Right lobe of liver (tissue), 6 donors: ENCODE data around the gene MRPL47. TPM values are rescaled to one million over a fixed set of nuclear protein-coding genes. Genes with fewer than 3 reads are reported as not detected.

Experiments used
- ATAC-seq, 4 donors: fragments of 200-7000 bp; cut with Tn5 transposase; one replicate each; pipeline ENCODE4 v1.9.1; 2020; ENCODE audit warnings: mild to moderate bottlenecking in 4 of 4, moderate library complexity in 4 of 4
- DNase-seq, 3 donors: peaks; one replicate each; pipeline ENCODE4 v3.0.0-alpha.2; 2020
- H3K27ac ChIP-seq, 3 donors: fragments of 200-600 bp; one replicate each; pipeline ENCODE4 v1.8.0; 2022
- H3K27me3 ChIP-seq, 2 donors: fragments of 200-600 bp; one replicate each; pipeline ENCODE4 v1.8.0; 2022
- H3K36me3 ChIP-seq, 4 donors: fragments of 200-600 bp; sonication (generic) in 1 of 4; one replicate each; pipeline versions ENCODE4 v1.5.1 to v1.8.0; 2017 to 2022; ENCODE audit warnings: control low read depth in 1 of 4
- H3K4me1 ChIP-seq, 4 donors: fragments of 200-600 bp; sonication (generic) in 1 of 4; one replicate each; pipeline versions ENCODE4 v1.5.1 to v1.8.0; 2017 to 2022; ENCODE audit warnings: control low read depth in 1 of 4
- H3K4me3 ChIP-seq, 3 donors: fragments of 200-600 bp; one replicate each; pipeline ENCODE4 v1.8.0; 2022
- H3K9me3 ChIP-seq, 4 donors: fragments of 200-600 bp; sonication (generic) in 1 of 4; one replicate each; pipeline versions ENCODE4 v1.5.1 to v1.8.0; 2017 to 2022; ENCODE audit warnings: control low read depth in 1 of 4
- CTCF ChIP-seq, 4 donors: fragments of 200-600 bp in 3 of 4; fragments of 450-650 bp in 1 of 4; IDR thresholded peaks; one replicate each; pipeline versions ENCODE4 v1.5.1 to v1.8.0; 2016 to 2022; ENCODE audit warnings: antibody characterized with exemption in 4 of 4, mild to moderate bottlenecking in 2 of 4
- POLR2A ChIP-seq: fragments of 450-650 bp; IDR thresholded peaks from one replicate; pipeline ENCODE4 v1.6.1; 2017; ENCODE audit warnings: antibody characterized with exemption, mild to moderate bottlenecking
- WGBS: methylation state at CpG from one replicate; pipeline ENCODE4 v1.1.6; 2018; ENCODE audit warnings: low coverage, low lambda C conversion rate; ENCODE audit not compliant: insufficient coverage; ENCODE audit errors: missing lambda C conversion rate; 5-methylcytosine and 5-hydroxymethylcytosine counted together
- intact Hi-C, 2 donors: fragments of 100-400 bp; cut with DNase I; formaldehyde crosslinking; loops; one replicate each; pipeline versions ENCODE4 v1.11.2 to v1.14.1; 2022
- total RNA-seq, 6 experiments: library from RNA; depleted of rRNA in 2 of 6; stranded (reverse); fragments of >200 nt in 2 of 6; fragmentation: NEBNext Ultra II Directional in 3 of 6; extraction: Animal tissue kit (Norgen Biotek cat#: 25700) in 3 of 6; gene quantifications; one replicate each; pipeline versions ENCODE4 v1.1.0 to v1.2.4, GENCODE V29; 2016 to 2023
- donor health status: DM: no; HTN: yes; CAD: no.
- donor health status: DM: no; HTN: no; CAD: no.
- donor health status: DM: no; HTN: no; CAD: no.
- donor health status: DM: no; HTN: yes; CAD: no.
- donor health status: DM: no; HTN: yes; CAD: no.

MRPL47 gene
- total RNA-seq, 6 experiments from 2014 or later: 12.4 to 25.0 (median 18.2) TPM

DNA sequence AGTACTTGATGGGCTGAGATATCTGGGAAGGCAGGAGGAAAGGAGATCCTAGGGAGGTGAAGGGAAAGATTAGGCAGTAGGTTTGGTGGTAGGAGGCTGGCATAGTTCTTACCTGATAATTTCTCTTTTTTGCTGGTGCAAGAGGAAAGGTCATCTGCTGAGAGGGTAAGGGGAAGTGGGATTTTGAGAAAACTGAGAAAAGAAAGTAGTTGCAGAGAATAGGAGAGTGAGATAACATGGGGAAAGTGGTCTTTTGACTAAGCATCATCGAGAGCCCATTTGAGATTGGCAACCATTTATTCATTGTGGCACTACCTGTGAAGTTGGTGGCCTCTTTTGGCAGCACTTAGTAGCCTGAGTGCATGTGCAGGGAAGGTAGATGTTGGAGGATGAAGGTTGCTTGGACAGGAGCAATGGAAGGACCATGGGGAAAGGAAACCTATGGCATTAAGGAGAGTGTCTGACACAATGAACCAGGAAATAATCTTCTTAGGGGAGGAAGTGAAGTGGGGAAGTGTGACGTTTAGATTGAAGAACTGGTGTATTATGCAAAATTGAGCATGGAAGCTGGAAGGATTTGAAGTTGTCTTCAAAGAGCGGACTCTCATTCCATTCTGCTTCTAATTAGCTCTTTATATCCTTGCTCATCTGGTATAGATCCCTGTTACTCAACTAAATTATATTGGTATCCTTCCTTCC lies 26.5 kb upstream of the MRPL47 start:
- no peaks in the 10 kb centered on the region for H3K9me3 ChIP-seq
- WGBS: 64% methylated on average over 3 of the region's 3 CpGs
- no peak for ATAC-seq
- no peaks in the 10 kb centered on the region for H3K27me3 ChIP-seq
- H3K4me3 ChIP-seq: no peak overlapping the region
- no peak overlapping the region for H3K27ac ChIP-seq
- TF ChIP-seq CTCF (IDR thresholded peaks at IDR 0.05) (no peak), POLR2A (no peak)
- no peaks in the 10 kb centered on the region for H3K36me3 ChIP-seq
- no peak for DNase-seq
- intact Hi-C loops: no loop called here
- no peaks in the 10 kb centered on the region for H3K4me1 ChIP-seq

DNA sequence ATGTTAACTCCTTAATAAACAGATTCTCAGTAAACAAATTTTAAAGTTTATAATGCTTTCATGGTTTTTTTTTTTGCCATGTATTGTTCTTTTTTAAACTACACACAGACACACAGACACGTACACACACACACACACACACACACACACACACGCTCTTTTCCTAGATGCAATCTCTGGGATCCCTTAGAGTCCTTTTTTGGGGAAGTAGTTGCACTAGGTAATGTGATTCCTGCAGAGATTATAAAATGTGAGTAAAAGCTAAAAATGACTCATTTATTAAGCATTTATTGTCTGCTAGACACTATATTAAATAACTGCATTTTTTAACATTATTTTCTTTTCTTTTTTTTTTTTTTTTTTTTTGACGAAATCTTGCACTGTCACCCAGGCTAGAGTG lies 20.0 kb upstream of the MRPL47 start:
- 56% methylated on average over 2 of the region's 3 CpGs for WGBS
- TF ChIP-seq CTCF (IDR thresholded peaks at IDR 0.05) (no peak), POLR2A (no peak)
- intact Hi-C loops: no loop called here
- Histone ChIP-seq H3K27ac (no peak overlapping the region), H3K9me3 (no peaks in the 10 kb centered on the region), H3K4me3 (no peak overlapping the region), H3K27me3 (no peaks in the 10 kb centered on the region), H3K4me1 (no peaks in the 10 kb centered on the region), H3K36me3 (peaks cover 0 to 39% (median 10%) of the 10 kb centered on the region in 4 donors)
- no peak for DNase-seq
- no peak for ATAC-seq

GRCh38 chr3:179622023-179622422 lies 17.6 kb upstream of the MRPL47 start:
- H3K4me1 ChIP-seq: no peaks in the 10 kb centered on the region
- no peak overlapping the region for H3K4me3 ChIP-seq
- peaks cover 0 to 61% (median 18%) of the 10 kb centered on the region in 4 donors for H3K36me3 ChIP-seq
- no peaks in the 10 kb centered on the region for H3K9me3 ChIP-seq
- H3K27ac ChIP-seq: no peak overlapping the region
- no peak for TF ChIP-seq POLR2A
- no peak for TF ChIP-seq CTCF (IDR thresholded peaks at IDR 0.05)
- ATAC-seq: no peak
- no peak for DNase-seq
- no peaks in the 10 kb centered on the region for H3K27me3 ChIP-seq
- WGBS: 100% methylated on average over 1 of the region's 2 CpGs
- intact Hi-C loops: no loop called here

GRCh38 chr3:179615458-179616173 lies 11.2 kb upstream of the MRPL47 start:
- intact Hi-C loops: no loop called here
- ATAC-seq (no peak), DNase-seq (no peak)
- no peaks in the 10 kb centered on the region for H3K4me1 ChIP-seq
- peaks cover 0 to 38% (median 9%) of the 10 kb centered on the region in 4 donors for H3K36me3 ChIP-seq
- WGBS: 86% methylated on average over 4 of the region's 4 CpGs
- no peak for TF ChIP-seq CTCF (IDR thresholded peaks at IDR 0.05)
- TF ChIP-seq POLR2A: no peak
- no peak overlapping the region for H3K4me3 ChIP-seq
- H3K27ac ChIP-seq: no peak overlapping the region
- no peaks in the 10 kb centered on the region for H3K27me3 ChIP-seq
- no peaks in the 10 kb centered on the region for H3K9me3 ChIP-seq
